ENCODE measurements around the gene MAP4K4.

Gene MAP4K4

DNA sequence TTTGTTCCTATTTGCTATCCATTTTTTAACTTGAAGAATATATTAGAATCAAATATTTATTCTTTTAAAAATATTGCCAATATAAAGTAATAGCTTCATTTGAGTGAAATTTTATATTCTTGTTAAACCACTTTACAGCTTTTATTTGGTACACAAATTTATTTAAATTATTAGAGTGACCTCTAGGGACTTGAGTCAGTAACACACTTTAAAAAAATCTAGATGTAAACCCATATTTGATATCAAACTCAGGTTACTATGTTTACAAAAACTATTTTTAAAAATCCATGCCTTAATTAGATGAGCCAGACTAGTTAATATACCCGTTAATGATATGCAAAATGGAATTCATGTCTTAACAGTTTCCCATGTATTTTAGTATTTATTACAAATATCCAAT, 134.6 kb downstream of the MAP4K4 start:
- Histone ChIP-seq H3K4me3 (ENCODE audit: low read length) (no peak overlapping the region), H3K4me1 (ENCODE audit: control insufficient read depth, insufficient read depth, low read length) (peaks cover 27% of the 10 kb centered on the region), H3K36me3 (ENCODE audit: control insufficient read depth, insufficient read depth, low read length) (no peaks in the 10 kb centered on the region), H3K9ac (ENCODE audit: low read length) (no peak overlapping the region), H3K9me3 (ENCODE audit: control insufficient read depth, low read length) (no peaks in the 10 kb centered on the region), H3K27me3 (ENCODE audit: control insufficient read depth, insufficient read depth, low read length) (no peaks in the 10 kb centered on the region)

DNA sequence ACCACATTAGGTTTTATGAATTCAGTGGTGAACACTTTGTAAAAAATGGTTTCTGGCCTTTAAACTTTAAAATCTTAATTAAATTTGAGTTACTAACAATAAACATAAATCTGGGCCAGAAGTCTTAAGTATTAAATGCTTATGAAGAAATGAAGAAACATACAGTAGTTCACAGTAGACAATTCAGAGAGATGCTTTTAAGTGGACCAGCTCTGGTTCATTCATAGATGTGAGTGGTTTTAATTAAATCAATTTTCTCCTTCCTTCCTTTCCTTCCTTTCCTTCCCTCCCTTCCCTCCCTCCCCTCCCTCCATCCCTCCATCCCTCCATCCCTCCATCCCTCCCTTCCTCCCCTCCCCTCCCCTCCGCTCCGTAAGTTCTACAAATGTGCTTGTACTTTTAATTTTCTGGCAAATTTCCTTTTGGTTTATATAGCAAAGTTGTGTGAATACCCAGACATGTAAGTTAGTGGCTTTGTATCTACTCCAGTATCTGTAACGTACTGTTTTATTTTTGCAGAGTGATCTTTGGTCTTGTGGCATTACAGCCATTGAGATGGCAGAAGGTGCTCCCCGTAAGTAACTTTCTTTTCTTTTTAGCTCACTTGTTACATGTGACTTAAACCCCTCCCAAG, 136.5 kb downstream of the MAP4K4 start:
- H3K4me3 ChIP-seq (ENCODE audit: low read length) = no peak overlapping the region
- H3K36me3 ChIP-seq (ENCODE audit: control insufficient read depth, insufficient read depth, low read length) = no peaks in the 10 kb centered on the region
- no peak overlapping the region for H3K9ac ChIP-seq (ENCODE audit: low read length)
- H3K9me3 ChIP-seq (ENCODE audit: control insufficient read depth, low read length) = no peaks in the 10 kb centered on the region
- H3K4me1 ChIP-seq (ENCODE audit: control insufficient read depth, insufficient read depth, low read length) = peaks cover 17% of the 10 kb centered on the region
- H3K27me3 ChIP-seq (ENCODE audit: control insufficient read depth, insufficient read depth, low read length) = no peaks in the 10 kb centered on the region

DNA sequence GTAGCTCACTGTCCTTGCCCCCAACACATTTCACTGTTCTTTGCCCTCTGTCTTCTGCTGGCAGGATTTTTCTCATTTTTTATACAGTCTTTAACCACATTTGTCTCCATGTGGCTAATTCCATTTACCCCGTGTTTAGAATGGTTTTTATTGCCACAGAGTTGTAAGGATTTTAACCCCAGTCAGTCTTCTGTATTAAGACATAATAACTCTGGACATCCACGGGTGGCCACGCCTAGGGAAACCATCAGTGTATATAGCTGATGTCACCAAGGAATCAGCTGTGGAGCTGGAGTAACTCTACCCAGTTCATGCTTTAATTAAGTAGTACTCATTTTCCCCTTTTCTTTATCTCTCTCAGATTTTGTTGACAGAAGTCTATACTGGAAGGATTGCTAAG, 139.8 kb downstream of the MAP4K4 start:
- H3K9me3 ChIP-seq (ENCODE audit: control insufficient read depth, low read length) = no peaks in the 10 kb centered on the region
- H3K9ac ChIP-seq (ENCODE audit: low read length) = no peak overlapping the region
- no peak overlapping the region for H3K4me3 ChIP-seq (ENCODE audit: low read length)
- H3K27me3 ChIP-seq (ENCODE audit: control insufficient read depth, insufficient read depth, low read length) = no peaks in the 10 kb centered on the region
- no peaks in the 10 kb centered on the region for H3K4me1 ChIP-seq (ENCODE audit: control insufficient read depth, insufficient read depth, low read length)
- no peaks in the 10 kb centered on the region for H3K36me3 ChIP-seq (ENCODE audit: control insufficient read depth, insufficient read depth, low read length)

DNA sequence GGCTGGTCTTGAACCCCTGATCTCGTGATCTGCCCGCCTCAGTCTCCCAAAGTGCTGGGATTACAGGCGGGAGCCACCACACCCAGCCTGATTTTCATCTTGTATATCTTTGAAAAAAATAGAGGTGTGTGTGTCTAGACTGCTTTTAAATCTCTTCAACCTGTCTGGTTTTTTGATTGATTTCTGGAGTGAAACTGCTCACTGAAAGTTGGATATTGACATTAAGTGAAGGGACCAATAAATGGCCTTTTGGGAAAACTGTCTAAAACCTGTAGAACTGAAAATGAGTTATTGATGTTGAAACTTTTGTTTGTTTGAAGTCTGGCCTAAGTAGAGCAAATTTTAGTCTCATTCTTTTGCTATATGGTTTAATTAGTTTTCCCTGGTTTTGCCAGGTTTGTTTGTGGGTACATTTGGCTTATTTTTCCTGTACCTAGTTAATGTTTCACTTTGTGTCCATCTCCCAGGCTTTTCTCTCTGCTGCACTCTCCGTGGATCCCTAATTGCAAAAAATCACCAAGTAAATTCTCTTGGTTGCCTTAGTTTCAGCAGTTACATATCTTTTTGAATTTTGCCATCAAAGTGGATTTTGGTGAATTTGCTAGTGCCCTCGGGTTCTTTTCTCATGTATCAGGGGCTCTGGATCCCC, 144.3 kb downstream of the MAP4K4 start:
- no peaks in the 10 kb centered on the region for H3K4me1 ChIP-seq (ENCODE audit: control insufficient read depth, insufficient read depth, low read length)
- no peak overlapping the region for H3K9ac ChIP-seq (ENCODE audit: low read length)
- no peaks in the 10 kb centered on the region for H3K36me3 ChIP-seq (ENCODE audit: control insufficient read depth, insufficient read depth, low read length)

DNA sequence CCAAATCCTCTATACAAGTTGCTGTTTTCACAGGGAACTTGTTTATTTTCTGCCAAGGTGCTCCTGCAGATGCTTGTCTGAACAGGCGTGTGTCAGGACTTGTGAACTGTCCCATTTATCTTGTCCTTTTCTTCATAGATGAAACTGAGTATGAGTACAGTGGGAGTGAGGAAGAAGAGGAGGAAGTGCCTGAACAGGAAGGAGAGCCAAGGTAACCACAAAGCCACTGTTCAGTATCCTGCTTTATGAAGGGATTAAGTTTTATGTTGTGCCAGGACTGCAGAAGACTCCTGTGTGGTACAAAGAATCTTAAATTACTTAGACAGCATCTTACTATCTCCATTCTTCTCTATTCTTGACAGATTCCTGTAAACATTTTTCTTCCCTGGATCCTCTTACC, 145.0 kb downstream of the MAP4K4 start:
- Histone ChIP-seq H3K4me1 (ENCODE audit: control insufficient read depth, insufficient read depth, low read length) (no peaks in the 10 kb centered on the region), H3K9me3 (ENCODE audit: control insufficient read depth, low read length) (no peaks in the 10 kb centered on the region), H3K9ac (ENCODE audit: low read length) (no peak overlapping the region), H3K27me3 (ENCODE audit: control insufficient read depth, insufficient read depth, low read length) (no peaks in the 10 kb centered on the region), H3K36me3 (ENCODE audit: control insufficient read depth, insufficient read depth, low read length) (no peaks in the 10 kb centered on the region), H3K4me3 (ENCODE audit: low read length) (no peak overlapping the region)

More for the DNA sequence above, 144.3 kb downstream of the MAP4K4 start:
- Histone ChIP-seq H3K4me3 (ENCODE audit: low read length) (no peak overlapping the region), H3K9me3 (ENCODE audit: control insufficient read depth, low read length) (no peaks in the 10 kb centered on the region), H3K27me3 (ENCODE audit: control insufficient read depth, insufficient read depth, low read length) (no peaks in the 10 kb centered on the region)

DNA sequence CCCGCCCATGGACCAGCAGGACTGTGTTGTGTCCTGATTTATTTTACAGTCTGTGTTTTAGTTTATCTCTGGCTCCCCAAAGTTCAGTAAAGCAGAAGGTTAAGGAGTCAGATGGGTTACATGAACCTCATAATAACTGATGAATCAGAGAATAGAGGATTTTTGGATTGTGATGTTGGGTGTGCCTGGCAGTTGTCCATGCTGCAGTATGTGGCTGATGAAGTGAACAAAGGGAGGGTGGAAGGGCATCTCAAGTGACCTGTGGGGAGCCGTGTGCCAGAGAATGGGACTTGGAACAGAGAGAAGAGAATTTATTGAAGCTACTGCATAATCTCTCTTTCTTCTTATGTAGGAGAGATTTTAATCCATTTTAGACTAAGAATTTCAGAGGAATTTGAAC, 145.5 kb downstream of the MAP4K4 start:
- no peaks in the 10 kb centered on the region for H3K27me3 ChIP-seq (ENCODE audit: control insufficient read depth, insufficient read depth, low read length)
- no peaks in the 10 kb centered on the region for H3K9me3 ChIP-seq (ENCODE audit: control insufficient read depth, low read length)
- no peak overlapping the region for H3K4me3 ChIP-seq (ENCODE audit: low read length)
- H3K9ac ChIP-seq (ENCODE audit: low read length) = no peak overlapping the region
- no peaks in the 10 kb centered on the region for H3K4me1 ChIP-seq (ENCODE audit: control insufficient read depth, insufficient read depth, low read length)
- peaks cover 4% of the 10 kb centered on the region for H3K36me3 ChIP-seq (ENCODE audit: control insufficient read depth, insufficient read depth, low read length)

DNA sequence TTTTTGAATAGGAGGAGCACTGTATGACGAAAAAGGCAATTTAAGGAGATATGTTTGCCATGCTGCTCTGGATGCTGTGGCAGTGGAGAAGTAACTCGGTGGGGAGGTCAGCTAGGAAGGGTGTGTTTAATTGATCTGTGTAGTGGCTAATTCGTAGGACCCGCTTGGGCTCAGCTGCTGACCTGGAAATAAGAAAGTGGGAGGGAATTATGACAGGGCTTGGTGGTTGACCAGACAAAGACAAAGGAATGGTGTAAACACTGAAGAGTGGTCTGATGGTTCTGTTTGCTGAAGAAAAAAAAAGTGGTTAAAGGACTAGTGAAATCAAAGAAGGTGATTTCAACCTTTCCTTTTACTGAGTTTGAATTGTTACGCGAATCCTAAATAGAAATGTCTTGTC, 146.0 kb downstream of the MAP4K4 start:
- Histone ChIP-seq H3K4me3 (ENCODE audit: low read length) (no peak overlapping the region), H3K36me3 (ENCODE audit: control insufficient read depth, insufficient read depth, low read length) (peaks cover 4% of the 10 kb centered on the region), H3K27me3 (ENCODE audit: control insufficient read depth, insufficient read depth, low read length) (no peaks in the 10 kb centered on the region), H3K9me3 (ENCODE audit: control insufficient read depth, low read length) (no peaks in the 10 kb centered on the region), H3K4me1 (ENCODE audit: control insufficient read depth, insufficient read depth, low read length) (no peaks in the 10 kb centered on the region), H3K9ac (ENCODE audit: low read length) (no peak overlapping the region)

DNA sequence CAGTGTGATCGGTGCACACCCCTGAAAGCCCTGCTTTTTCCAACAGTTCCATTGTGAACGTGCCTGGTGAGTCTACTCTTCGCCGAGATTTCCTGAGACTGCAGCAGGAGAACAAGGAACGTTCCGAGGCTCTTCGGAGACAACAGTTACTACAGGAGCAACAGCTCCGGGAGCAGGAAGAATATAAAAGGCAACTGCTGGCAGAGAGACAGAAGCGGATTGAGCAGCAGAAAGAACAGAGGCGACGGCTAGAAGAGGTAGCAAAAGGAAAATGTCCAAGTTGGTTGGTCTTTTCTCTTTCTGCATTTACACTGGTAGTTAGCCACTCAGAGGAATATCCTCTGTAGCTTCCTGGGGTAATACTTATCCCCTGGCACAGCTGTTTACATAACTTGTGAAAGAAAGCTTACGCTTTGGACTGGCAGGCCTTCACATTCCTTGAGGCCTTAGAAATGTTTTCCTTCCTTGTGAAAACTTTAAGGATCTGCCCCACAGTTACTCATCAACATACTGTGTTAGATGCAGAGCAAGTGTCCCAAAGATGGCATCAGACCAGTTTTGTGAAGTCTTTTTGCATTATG, 146.6 kb downstream of the MAP4K4 start:
- Histone ChIP-seq H3K27me3 (ENCODE audit: control insufficient read depth, insufficient read depth, low read length) (no peaks in the 10 kb centered on the region), H3K9ac (ENCODE audit: low read length) (no peak overlapping the region), H3K36me3 (ENCODE audit: control insufficient read depth, insufficient read depth, low read length) (peaks cover 4% of the 10 kb centered on the region), H3K9me3 (ENCODE audit: control insufficient read depth, low read length) (no peaks in the 10 kb centered on the region), H3K4me3 (ENCODE audit: low read length) (no peak overlapping the region), H3K4me1 (ENCODE audit: control insufficient read depth, insufficient read depth, low read length) (no peaks in the 10 kb centered on the region)

DNA sequence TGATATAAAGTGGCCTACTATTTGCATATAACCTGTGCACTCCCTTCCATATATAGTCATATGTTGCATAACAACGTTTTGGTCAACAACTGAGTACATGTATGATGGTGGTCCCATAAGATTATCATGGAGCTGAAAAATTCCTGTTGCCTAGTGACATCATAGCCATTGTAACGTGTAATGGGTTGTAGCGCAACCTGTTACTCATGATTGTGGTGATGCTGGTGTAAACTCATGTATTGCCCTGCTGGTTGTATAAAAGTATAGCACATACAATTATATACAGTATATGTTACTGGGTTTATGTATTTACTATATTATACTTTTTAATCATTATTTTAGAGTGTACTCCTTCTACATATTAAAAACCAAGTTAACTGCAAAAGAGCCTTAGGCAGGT, 149.5 kb downstream of the MAP4K4 start:
- H3K36me3 ChIP-seq (ENCODE audit: control insufficient read depth, insufficient read depth, low read length) = peaks cover 4% of the 10 kb centered on the region
- H3K27me3 ChIP-seq (ENCODE audit: control insufficient read depth, insufficient read depth, low read length) = no peaks in the 10 kb centered on the region
- H3K4me3 ChIP-seq (ENCODE audit: low read length) = no peak overlapping the region
- H3K9ac ChIP-seq (ENCODE audit: low read length) = no peak overlapping the region
- H3K9me3 ChIP-seq (ENCODE audit: control insufficient read depth, low read length) = no peaks in the 10 kb centered on the region
- no peaks in the 10 kb centered on the region for H3K4me1 ChIP-seq (ENCODE audit: control insufficient read depth, insufficient read depth, low read length)

DNA sequence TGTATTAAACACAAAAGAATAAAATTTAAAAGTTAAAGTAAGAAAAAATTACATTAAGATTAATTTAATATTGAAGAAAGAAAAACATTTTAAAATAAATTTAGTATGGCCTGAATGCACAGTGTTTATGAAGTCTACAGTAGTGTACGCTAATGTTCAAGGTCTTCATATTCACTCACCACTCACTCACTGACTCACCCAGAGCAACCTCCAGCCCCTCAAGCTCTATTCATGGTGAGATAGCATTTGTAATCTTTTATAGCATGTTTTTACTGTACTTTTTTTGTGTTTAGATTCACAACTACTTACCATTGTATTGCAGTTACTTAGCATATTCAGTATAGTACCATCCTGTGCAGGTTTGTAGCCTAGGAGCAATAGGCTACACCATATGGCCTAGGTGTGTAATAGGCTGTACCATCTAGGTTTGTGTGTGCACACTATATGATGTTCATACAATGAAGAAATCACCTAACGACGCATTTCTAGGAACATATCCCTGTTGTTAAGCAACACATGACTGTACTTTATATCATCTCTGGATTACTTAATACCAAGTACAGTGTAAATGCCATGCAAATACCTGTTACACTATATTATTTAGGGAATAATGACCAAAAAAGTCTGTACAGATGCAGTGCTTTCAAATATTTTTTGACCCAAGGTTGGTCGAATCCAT, 150.3 kb downstream of the MAP4K4 start:
- Histone ChIP-seq H3K9ac (ENCODE audit: low read length) (no peak overlapping the region), H3K4me1 (ENCODE audit: control insufficient read depth, insufficient read depth, low read length) (no peaks in the 10 kb centered on the region), H3K4me3 (ENCODE audit: low read length) (no peak overlapping the region), H3K27me3 (ENCODE audit: control insufficient read depth, insufficient read depth, low read length) (no peaks in the 10 kb centered on the region), H3K36me3 (ENCODE audit: control insufficient read depth, insufficient read depth, low read length) (peaks cover 4% of the 10 kb centered on the region), H3K9me3 (ENCODE audit: control insufficient read depth, low read length) (no peaks in the 10 kb centered on the region)

DNA sequence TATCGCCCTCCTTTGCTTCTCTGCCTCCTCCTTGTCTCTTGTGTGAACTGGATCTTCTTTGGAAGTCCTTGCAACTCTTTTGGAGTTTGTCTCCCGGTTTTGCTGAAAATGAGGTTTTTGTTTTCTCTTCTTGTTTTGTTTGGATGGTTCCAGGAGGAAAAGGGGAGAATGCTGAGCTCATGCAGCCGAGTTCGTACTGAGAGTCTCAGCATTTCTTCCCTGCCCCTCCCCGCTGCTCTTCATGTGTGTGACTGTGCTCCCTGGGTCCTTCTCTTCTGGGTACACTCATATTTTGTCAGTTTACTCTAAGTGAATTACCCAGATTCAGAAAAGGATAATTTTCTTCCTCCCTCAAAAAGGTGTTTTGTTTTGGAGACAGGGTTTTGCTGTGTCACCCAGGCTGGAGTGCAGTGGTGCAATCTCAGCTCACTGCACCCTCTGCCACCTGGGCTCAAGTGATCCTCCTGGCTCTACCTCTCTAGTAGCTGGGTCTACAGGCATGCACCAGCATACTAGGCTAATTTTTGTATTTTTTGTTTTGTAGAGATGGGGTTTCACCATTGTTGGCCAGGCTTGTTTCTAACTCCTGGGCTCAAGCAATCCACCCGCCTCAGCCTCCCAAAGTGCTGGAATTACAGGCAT, 151.4 kb downstream of the MAP4K4 start:
- H3K36me3 ChIP-seq (ENCODE audit: control insufficient read depth, insufficient read depth, low read length) = peaks cover 4% of the 10 kb centered on the region
- no peaks in the 10 kb centered on the region for H3K9me3 ChIP-seq (ENCODE audit: control insufficient read depth, low read length)
- no peaks in the 10 kb centered on the region for H3K27me3 ChIP-seq (ENCODE audit: control insufficient read depth, insufficient read depth, low read length)
- H3K9ac ChIP-seq (ENCODE audit: low read length) = no peak overlapping the region
- H3K4me1 ChIP-seq (ENCODE audit: control insufficient read depth, insufficient read depth, low read length) = no peaks in the 10 kb centered on the region
- H3K4me3 ChIP-seq (ENCODE audit: low read length) = no peak overlapping the region

DNA sequence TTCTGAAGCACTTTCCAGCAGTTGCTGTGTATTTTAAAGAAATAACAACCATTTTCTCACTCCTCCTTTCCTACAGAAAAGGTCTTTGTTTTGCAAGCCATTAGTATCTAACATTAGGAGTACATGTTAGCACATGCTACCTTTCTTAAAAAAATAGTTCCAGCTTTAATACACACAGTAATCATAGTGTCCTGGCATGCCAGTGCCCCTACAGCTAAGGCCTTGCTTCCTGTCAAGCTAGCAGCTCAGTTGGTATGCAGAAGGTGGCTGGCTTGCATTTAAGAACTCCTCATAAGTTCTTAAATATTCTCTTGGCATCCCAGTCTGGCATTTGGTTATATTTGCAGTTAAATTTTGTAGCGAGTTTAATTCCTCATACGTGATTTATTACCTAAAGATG, 152.9 kb downstream of the MAP4K4 start:
- Histone ChIP-seq H3K9ac (ENCODE audit: low read length) (no peak overlapping the region), H3K4me3 (ENCODE audit: low read length) (no peak overlapping the region), H3K9me3 (ENCODE audit: control insufficient read depth, low read length) (no peaks in the 10 kb centered on the region), H3K36me3 (ENCODE audit: control insufficient read depth, insufficient read depth, low read length) (peaks cover 4% of the 10 kb centered on the region), H3K4me1 (ENCODE audit: control insufficient read depth, insufficient read depth, low read length) (no peaks in the 10 kb centered on the region), H3K27me3 (ENCODE audit: control insufficient read depth, insufficient read depth, low read length) (no peaks in the 10 kb centered on the region)
